Heart left ventricle (tissue), 11 donors: Measurements from ENCODE around the gene PIMREG. TPM values are rescaled to one million over a fixed set of nuclear protein-coding genes. Genes with fewer than 3 reads are reported as not detected.

ENCODE experiments used
- polyA plus RNA-seq, 2 donors: library from polyadenylated mRNA; stranded (reverse); fragments of 200-250 nt; gene quantifications; one replicate each; pipeline ENCODE4 v1.2.3, GENCODE V29; 2013
- total RNA-seq, 9 donors: library from RNA; depleted of rRNA in 2 of 9; stranded (reverse); fragments of >200 nt in 2 of 9; fragmentation: NEBNext Ultra II Directional in 3 of 9; extraction: Animal tissue kit (Norgen Biotek cat#: 25700) in 3 of 9; gene quantifications; one replicate each; pipeline versions ENCODE4 v1.1.0 to v1.2.4, GENCODE V29; 2016 to 2023
- donor health status: ischemic (EF 13 %, LVEDD 7.1; RV severe dilation, severe dysfunction).
- donor health status: healthy with polysubstance abuse.
- donor health status: DM: no; HTN: yes; CAD: no.
- donor health status: DM: no; HTN: no; CAD: no.
- donor health status: ischemic (EF 25% LVEDD 5.7; RV mildly dilated, moderate dysfunction).
- donor health status: healthy.
- donor health status: DM: yes; HTN: yes; CAD: no.
- donor health status: PGD.
- donor health status: nonischemic (EF 23%, LVEDD 6.1; RV moderate dilation, normal function).

PIMREG gene
- total and polyA plus RNA-seq, 11 donors = 0.21 to 4.6 (median 0.62) TPM; not detected in 5

Other genes starting within 250 kb of the PIMREG start
- gene AIPL1, start 9.3 kb upstream of the PIMREG start, total RNA-seq = not detected
- gene AIPL1, start 9.3 kb upstream of the PIMREG start, polyA plus RNA-seq = not detected
- 1 to 10 TPM in 1 of 9 donors, under 1 TPM in 8; 0.16 to 1.7 (median 0.33) TPM for gene PITPNM3, start 112.1 kb downstream of the PIMREG start, total RNA-seq
- under 1 TPM; 0.23 to 0.42 TPM for gene PITPNM3, start 112.1 kb downstream of the PIMREG start, polyA plus RNA-seq
- 10 to 100 TPM in 1 of 9 donors, 1 to 10 TPM in 8; 3.3 to 10.2 (median 5.0) TPM for gene KIAA0753, start 196.3 kb downstream of the PIMREG start, total RNA-seq
- 1 to 10 TPM; 2.7 to 5.0 TPM for gene KIAA0753, start 196.3 kb downstream of the PIMREG start, polyA plus RNA-seq
- gene TXNDC17, start 196.6 kb downstream of the PIMREG start, total RNA-seq = 10 to 100 TPM; 31.5 to 95.2 (median 43.3) TPM
- gene TXNDC17, start 196.6 kb downstream of the PIMREG start, polyA plus RNA-seq = 100 to 1,000 TPM in 1 of 2 donors, 10 to 100 TPM in 1; 98.3 to 221 TPM
- gene MED31, start 207.2 kb downstream of the PIMREG start, total RNA-seq = 10 to 100 TPM in 7 of 9 donors, 1 to 10 TPM in 2; 5.4 to 17.5 (median 13.7) TPM
- gene MED31, start 207.2 kb downstream of the PIMREG start, polyA plus RNA-seq = 10 to 100 TPM; 18.7 to 20.9 TPM
- under 1 TPM; 0.30 to 0.75 (median 0.56) TPM for gene C17orf100, start 207.3 kb downstream of the PIMREG start, total RNA-seq
- gene C17orf100, start 207.3 kb downstream of the PIMREG start, polyA plus RNA-seq = under 1 TPM; 0.84 to 0.86 TPM